Endothelial cell of umbilical vein (primary cell): ENCODE data around the gene DNAJC22. TPM values are rescaled to one million over a fixed set of nuclear protein-coding genes. Genes with fewer than 3 reads are reported as not detected.
"Not testable (repeated sequence)": the region's sequence is repeated elsewhere in the genome, so short reads cannot be mapped to it uniquely, and the experiment has no call there.

Experiments used
- BruUV-seq: library from RNA; stranded (reverse); fragments of 400-500 nt; replicated peaks from 2 replicates; lab custom pipeline; 2021; lab: Mats Ljungman, UMichigan
- CTCF ChIA-PET: fragments of 300-600, 350-600 bp; sonication (Branson Sonifier 250); formaldehyde crosslinking; loops from one replicate; lab custom pipeline; 2021; ENCODE audit warnings: antibody characterized with exemption, inconsistent platforms; lab: Charles Lee
- POLR2A ChIA-PET: fragments of 300-600, 350-600 bp; sonication (Branson Sonifier 250); formaldehyde crosslinking; loops from one replicate; lab custom pipeline; 2021; ENCODE audit warnings: antibody characterized with exemption, inconsistent platforms; lab: Charles Lee
- DNase-seq: peaks from one replicate; pipeline ENCODE4 v3.0.0-alpha.2; 2011; ENCODE audit warnings: low read depth, low spot score
- FAIRE-seq: peaks from 2 replicates; lab custom pipeline; 2011; peaks lifted over from hg19 to GRCh38; lab: Jason Lieb, UNC
- H2AFZ ChIP-seq: 2 replicates; pipeline ENCODE4 v1.6.0; 2012; ENCODE audit warnings: low read depth, low read length, control low read depth, inconsistent platforms
- H3K27ac ChIP-seq: 2 replicates; pipeline ENCODE4 v1.5.1; 2011; ENCODE audit warnings: low read depth, mild to moderate bottlenecking, control low read depth, low read length, moderate library complexity; ENCODE audit not compliant: insufficient read depth
- H3K27me3 ChIP-seq, 2 experiments: 2 replicates each; pipeline versions ENCODE4 v1.6.0 to v1.6.1; 2011; ENCODE audit warnings: low read length in 2 of 2, mixed read lengths in 1 of 2; ENCODE audit not compliant: control insufficient read depth in 2 of 2, insufficient read depth in 2 of 2
- H3K36me3 ChIP-seq, 2 experiments: 2 replicates in 1 of 2; 3 replicates in 1 of 2; pipeline ENCODE4 v1.5.1; 2011; ENCODE audit warnings: low read length in 2 of 2, mild to moderate bottlenecking in 1 of 2, moderate library complexity in 1 of 2; ENCODE audit not compliant: control insufficient read depth in 2 of 2, insufficient read depth in 2 of 2; ENCODE audit errors: extremely low read depth in 1 of 2
- H3K4me1 ChIP-seq: 3 replicates; pipeline ENCODE4 v1.5.1; 2011; ENCODE audit warnings: mild to moderate bottlenecking, low read length; ENCODE audit not compliant: control insufficient read depth, insufficient read depth; ENCODE audit errors: extremely low read depth
- H3K4me2 ChIP-seq: 2 replicates; pipeline ENCODE4 v1.6.1; 2011; ENCODE audit warnings: low read length, control low read depth, mixed read lengths; ENCODE audit not compliant: insufficient read depth
- H3K4me3 ChIP-seq, 3 experiments: fragments of 200-600 bp in 1 of 3; sonication (generic), shearing (Covaris generic) in 1 of 3; replicated peaks in 1 of 3; 2 replicates each; pipeline ENCODE4 v1.5.1; 2011 to 2016; ENCODE audit warnings: control low read depth in 3 of 3, low read length in 3 of 3, mild to moderate bottlenecking in 2 of 3, inconsistent platforms in 1 of 3, low read depth in 1 of 3, moderate library complexity in 1 of 3; ENCODE audit not compliant: insufficient read depth in 1 of 3
- H3K79me2 ChIP-seq: 2 replicates; pipeline ENCODE4 v1.6.0; 2012; ENCODE audit warnings: low read length, inconsistent platforms; ENCODE audit not compliant: control insufficient read depth, insufficient read depth
- H3K9ac ChIP-seq: replicated peaks from 2 replicates; pipeline ENCODE3; 2011; ENCODE audit warnings: low read length, control low read depth; ENCODE audit not compliant: insufficient read depth; ENCODE audit errors: extremely low read depth
- H3K9me1 ChIP-seq: replicated peaks from 3 replicates; pipeline ENCODE4 v1.6.0; 2011; ENCODE audit warnings: mild to moderate bottlenecking, low read length; ENCODE audit not compliant: control insufficient read depth, insufficient read depth; ENCODE audit errors: extremely low read depth
- H3K9me3 ChIP-seq: replicated peaks from 2 replicates; pipeline ENCODE4 v1.5.1; 2012; ENCODE audit warnings: low read length, inconsistent platforms; ENCODE audit not compliant: control insufficient read depth, insufficient read depth
- H4K20me1 ChIP-seq: replicated peaks from 2 replicates; pipeline ENCODE3; 2011; ENCODE audit warnings: mild to moderate bottlenecking, low read length; ENCODE audit not compliant: control insufficient read depth, insufficient read depth; ENCODE audit errors: extremely low read depth
- EZH2 ChIP-seq: IDR thresholded peaks from 2 replicates; pipeline ENCODE4 v1.6.1; 2012; ENCODE audit warnings: borderline replicate concordance, low read depth, mild to moderate bottlenecking, moderate library complexity, low read length, inconsistent platforms; ENCODE audit not compliant: severe bottlenecking
- dilution Hi-C: fragments of 300-500 bp; cut with MboI; formaldehyde crosslinking; loops from one replicate; pipeline ENCODE4 v1.15.0; 2019; ENCODE audit warnings: low sequenced_read_pairs; ENCODE audit not compliant: extremely low pct_ligation_motif_present
- intact Hi-C: fragments of 100-400 bp; cut with micrococcal nuclease; formaldehyde crosslinking; loops from one replicate; pipeline ENCODE4 v1.10.0; 2022
- polyA plus RNA-seq, 4 experiments: library from polyadenylated mRNA; depleted of rRNA in 3 of 4; stranded (reverse) in 3 of 4; unstranded in 1 of 4; fragments of >200 nt; gene quantifications; 2 replicates each; pipeline versions ENCODE4 v1.2.1 to v1.2.3, GENCODE V29; 2011 to 2012; ENCODE audit warnings: missing spikeins in 1 of 4
- total RNA-seq: library from RNA; stranded (reverse); gene quantifications from 2 replicates; pipeline ENCODE4 v1.2.3, GENCODE V29; 2021

DNAJC22 gene
- total and polyA plus RNA-seq, 2 donors (not counting 3 experiments of a cell fraction or from before 2014, with no cell fraction given) = 1.3 to 1.4 TPM

- no peaks in the 10 kb centered on the region for H3K4me1 ChIP-seq
- FAIRE-seq = no peak
Observed at GRCh38 chr12:49332891-49333371, 13.8 kb upstream of the DNAJC22 start.

GRCh38 chr12:49333778-49334177 lies 12.9 kb upstream of the DNAJC22 start:
- not testable (repeated sequence) for FAIRE-seq

More at GRCh38 chr12:49332891-49333371, 13.8 kb upstream of the DNAJC22 start:
- Histone ChIP-seq H3K9ac (no peak overlapping the region), H3K79me2 (no peaks in the 10 kb centered on the region), H3K27ac (no peak overlapping the region), H4K20me1 (no peaks in the 10 kb centered on the region), H3K36me3 (peaks cover 4% of the 10 kb centered on the region in 2 experiments), H2AFZ (no peak overlapping the region), H3K9me1 (no peaks in the 10 kb centered on the region), H3K9me3 (no peaks in the 10 kb centered on the region), H3K27me3 (peaks cover 40 to 44% of the 10 kb centered on the region in 2 experiments), H3K4me2 (no peak overlapping the region), H3K4me3 (peak overlapping the region in 1 of 3 experiments; percentile 6)
- CTCF ChIA-PET = interaction anchor here (1.1 to 9.0 kb wide), 9 partner anchors 9 to 248 kb away, joined by 3 to 280 read pairs (median 46); partner anchors contain the start of genes DNAJC22 and TROAP
- dilution Hi-C loops = no loop called here
- POLR2A ChIA-PET = no interaction called here
- no peak for TF ChIP-seq EZH2
- no peak for DNase-seq
- no TSS peak for BruUV-seq
- intact Hi-C loops = no loop called here

More at GRCh38 chr12:49333778-49334177, 12.9 kb upstream of the DNAJC22 start:
- intact Hi-C loops, H3K4me2 ChIP-seq, H3K4me3 ChIP-seq, H4K20me1 ChIP-seq, H3K4me1 ChIP-seq, H3K27ac ChIP-seq, BruUV-seq, H3K36me3 ChIP-seq, H2AFZ ChIP-seq, H3K9ac ChIP-seq, dilution Hi-C loops, POLR2A ChIA-PET, H3K79me2 ChIP-seq, H3K9me1 ChIP-seq, DNase-seq, H3K9me3 ChIP-seq: not testable (repeated sequence)
- H3K27me3 ChIP-seq = peaks cover 44% of the 10 kb centered on the region in 2 experiments
- CTCF ChIA-PET = interaction anchor here (1.1 to 9.0 kb wide), 6 partner anchors 8 to 247 kb away, joined by 3 to 280 read pairs (median 102); partner anchors contain the start of gene DNAJC22
